Measurements from ENCODE around the gene AFG1L.

GRCh38 chr6:108432143-108432542, 137.3 kb downstream of the AFG1L start:
- no peak for TF ChIP-seq POLR2A (IDR thresholded peaks at IDR 0.05)
- TF ChIP-seq CTCF (IDR thresholded peaks at IDR 0.05 in 8 of 11, conservative IDR thresholded peaks at IDR 0.05 in 3 of 11): no peak

Data from spleen (tissue), 7 donors.